ENCODE measurements around the gene ST6GAL1. TPM values are rescaled to one million over a fixed set of nuclear protein-coding genes. Genes with fewer than 3 reads are reported as not detected.
A peak's percentile ranks its signal among the peaks of the same experiment; 100 is the strongest.
"Not testable (repeated sequence)": the region's sequence is repeated elsewhere in the genome, so short reads cannot be mapped to it uniquely, and the experiment has no call there.

ST6GAL1 gene
- total and polyA plus RNA-seq, 2 experiments from 2014 or later: 64.3 to 123 TPM

- Histone ChIP-seq H3K27me3 (no peaks in the 10 kb centered on the region), H3K36me3 (no peaks in the 10 kb centered on the region), H3K27ac (no peak overlapping the region), H3K4me1 (ENCODE audit: low read depth) (peaks cover 22% of the 10 kb centered on the region), H3K4me3 (no peak overlapping the region), H3K9me3 (ENCODE audit: low read depth) (no peaks in the 10 kb centered on the region)
- DNase-seq (ENCODE audit: low read depth in 1 of 2, low spot score in 1 of 2): no peak
- TF ChIP-seq CTCF (IDR thresholded peaks at IDR 0.05; ENCODE audit: low read depth, low read length): no peak
Observed at GRCh38 chr3:186886202-186886981, 43.9 kb upstream of the ST6GAL1 start.

- not testable (repeated sequence) for H3K4me3 ChIP-seq
Observed at GRCh38 chr3:186887507-186887938, 42.8 kb upstream of the ST6GAL1 start.

GRCh38 chr3:186888569-186888968, 41.8 kb upstream of the ST6GAL1 start:
- no peak overlapping the region for H3K4me3 ChIP-seq
- peak; percentile 16 to 34 for DNase-seq (ENCODE audit: low read depth in 1 of 2, low spot score in 1 of 2)
- H3K27me3 ChIP-seq: no peaks in the 10 kb centered on the region

More at GRCh38 chr3:186887507-186887938, 42.8 kb upstream of the ST6GAL1 start:
- H3K27me3 ChIP-seq; DNase-seq (ENCODE audit: low read depth in 1 of 2, low spot score in 1 of 2); H3K36me3 ChIP-seq; H3K27ac ChIP-seq; H3K9me3 ChIP-seq (ENCODE audit: low read depth): not testable (repeated sequence)
- peaks cover 22% of the 10 kb centered on the region for H3K4me1 ChIP-seq (ENCODE audit: low read depth)

GRCh38 chr3:186889698-186890097, 40.6 kb upstream of the ST6GAL1 start:
- DNase-seq (ENCODE audit: low read depth in 1 of 2, low spot score in 1 of 2); H3K36me3 ChIP-seq; H3K27me3 ChIP-seq; H3K27ac ChIP-seq; H3K9me3 ChIP-seq (ENCODE audit: low read depth); H3K4me3 ChIP-seq: not testable (repeated sequence)
- peaks cover 22% of the 10 kb centered on the region for H3K4me1 ChIP-seq (ENCODE audit: low read depth)

More at GRCh38 chr3:186888569-186888968, 41.8 kb upstream of the ST6GAL1 start:
- Histone ChIP-seq H3K36me3 (no peaks in the 10 kb centered on the region), H3K4me1 (ENCODE audit: low read depth) (peaks cover 22% of the 10 kb centered on the region), H3K9me3 (ENCODE audit: low read depth) (no peaks in the 10 kb centered on the region), H3K27ac (no peak overlapping the region)
- TF ChIP-seq CTCF (IDR thresholded peaks at IDR 0.05; ENCODE audit: low read depth, low read length): no peak

GRCh38 chr3:186890911-186891310, 39.4 kb upstream of the ST6GAL1 start:
- Histone ChIP-seq H3K4me3 (no peak overlapping the region), H3K9me3 (ENCODE audit: low read depth) (no peaks in the 10 kb centered on the region), H3K27me3 (no peaks in the 10 kb centered on the region), H3K36me3 (no peaks in the 10 kb centered on the region), H3K4me1 (ENCODE audit: low read depth) (peaks cover 22% of the 10 kb centered on the region), H3K27ac (no peak overlapping the region)
- DNase-seq (ENCODE audit: low read depth in 1 of 2, low spot score in 1 of 2): no peak
- no peak for TF ChIP-seq CTCF (IDR thresholded peaks at IDR 0.05; ENCODE audit: low read depth, low read length)

- not testable (repeated sequence) for H3K36me3 ChIP-seq; DNase-seq (ENCODE audit: low read depth in 1 of 2, low spot score in 1 of 2); H3K27ac ChIP-seq; H3K9me3 ChIP-seq (ENCODE audit: low read depth); H3K27me3 ChIP-seq; H3K4me3 ChIP-seq
- peaks cover 14% of the 10 kb centered on the region for H3K4me1 ChIP-seq (ENCODE audit: low read depth)
Observed at GRCh38 chr3:186893071-186893470, 37.3 kb upstream of the ST6GAL1 start.

- no peak for DNase-seq (ENCODE audit: low read depth in 1 of 2, low spot score in 1 of 2)
- Histone ChIP-seq H3K36me3 (no peaks in the 10 kb centered on the region), H3K9me3 (ENCODE audit: low read depth) (no peaks in the 10 kb centered on the region), H3K27ac (no peak overlapping the region), H3K4me3 (no peak overlapping the region), H3K27me3 (no peaks in the 10 kb centered on the region), H3K4me1 (ENCODE audit: low read depth) (no peaks in the 10 kb centered on the region)
- no peak for TF ChIP-seq CTCF (IDR thresholded peaks at IDR 0.05; ENCODE audit: low read depth, low read length)
Observed at GRCh38 chr3:186895406-186895805, 34.9 kb upstream of the ST6GAL1 start.
